ENCODE measurements around the gene ERMN. TPM values are rescaled to one million over a fixed set of nuclear protein-coding genes. Genes with fewer than 3 reads are reported as not detected.

Gene ERMN
- total RNA-seq, 2 donors from 2014 or later: 0.55 to 0.68 TPM

DNA sequence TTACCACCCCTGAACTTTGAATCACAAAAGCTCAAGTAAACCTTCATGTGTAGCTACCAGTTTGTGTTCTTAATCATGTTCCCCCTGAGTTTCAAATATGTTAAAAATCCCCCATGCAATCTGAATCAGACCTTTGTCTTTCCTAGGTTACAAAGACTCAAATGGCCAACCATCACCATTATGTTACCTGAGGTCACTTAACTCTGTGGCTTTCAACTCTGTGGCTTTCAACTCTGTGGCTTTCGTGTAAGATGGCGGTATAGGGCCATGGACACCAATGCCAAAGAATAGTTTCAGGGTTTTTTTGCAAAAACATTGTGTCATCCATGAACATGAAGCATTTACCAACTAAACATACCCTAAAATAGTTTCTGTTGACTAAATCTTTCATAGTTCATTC, 6.7 kb downstream of the ERMN start:
- Histone ChIP-seq H3K36me3 (ENCODE audit: control insufficient read depth, insufficient read depth, low read length) (no peaks in the 10 kb centered on the region), H3K4me1 (ENCODE audit: control insufficient read depth, insufficient read depth, low read length) (peaks cover 13% of the 10 kb centered on the region), H3K9ac (ENCODE audit: extremely low read depth, low read length, poor library complexity, severe bottlenecking) (no peak overlapping the region), H3K27me3 (ENCODE audit: control insufficient read depth, insufficient read depth, low read length, poor library complexity, severe bottlenecking) (no peaks in the 10 kb centered on the region), H3K4me3 (ENCODE audit: low read length) (no peak overlapping the region), H3K27ac (ENCODE audit: low read depth, low read length) (no peak overlapping the region), H3K9me3 (ENCODE audit: control insufficient read depth, low read length) (no peaks in the 10 kb centered on the region)
- H3K4me3 Mint-ChIP-seq: no peak overlapping the region
- H3K27ac Mint-ChIP-seq: no peak overlapping the region
- H3K4me1 Mint-ChIP-seq: peaks cover 18% of the 10 kb centered on the region
- TF ChIP-seq, protein P1, sequence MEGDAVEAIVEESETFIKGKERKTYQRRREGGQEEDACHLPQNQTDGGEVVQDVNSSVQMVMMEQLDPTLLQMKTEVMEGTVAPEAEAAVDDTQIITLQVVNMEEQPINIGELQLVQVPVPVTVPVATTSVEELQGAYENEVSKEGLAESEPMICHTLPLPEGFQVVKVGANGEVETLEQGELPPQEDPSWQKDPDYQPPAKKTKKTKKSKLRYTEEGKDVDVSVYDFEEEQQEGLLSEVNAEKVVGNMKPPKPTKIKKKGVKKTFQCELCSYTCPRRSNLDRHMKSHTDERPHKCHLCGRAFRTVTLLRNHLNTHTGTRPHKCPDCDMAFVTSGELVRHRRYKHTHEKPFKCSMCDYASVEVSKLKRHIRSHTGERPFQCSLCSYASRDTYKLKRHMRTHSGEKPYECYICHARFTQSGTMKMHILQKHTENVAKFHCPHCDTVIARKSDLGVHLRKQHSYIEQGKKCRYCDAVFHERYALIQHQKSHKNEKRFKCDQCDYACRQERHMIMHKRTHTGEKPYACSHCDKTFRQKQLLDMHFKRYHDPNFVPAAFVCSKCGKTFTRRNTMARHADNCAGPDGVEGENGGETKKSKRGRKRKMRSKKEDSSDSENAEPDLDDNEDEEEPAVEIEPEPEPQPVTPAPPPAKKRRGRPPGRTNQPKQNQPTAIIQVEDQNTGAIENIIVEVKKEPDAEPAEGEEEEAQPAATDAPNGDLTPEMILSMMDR (conservative IDR thresholded peaks at IDR 0.05): no peak
- no peak for DNase-seq
- no peaks in the 10 kb centered on the region for H3K36me3 Mint-ChIP-seq (ENCODE audit: low read depth)
- no peaks in the 10 kb centered on the region for H3K27me3 Mint-ChIP-seq (ENCODE audit: insufficient read depth)
- no peaks in the 10 kb centered on the region for H3K9me3 Mint-ChIP-seq
- 96 to 100% methylated on average over 2 of the region's 2 CpGs for WGBS, 2 experiments (ENCODE audit: insufficient coverage in 1 of 2, insufficient read length in 1 of 2)

DNA sequence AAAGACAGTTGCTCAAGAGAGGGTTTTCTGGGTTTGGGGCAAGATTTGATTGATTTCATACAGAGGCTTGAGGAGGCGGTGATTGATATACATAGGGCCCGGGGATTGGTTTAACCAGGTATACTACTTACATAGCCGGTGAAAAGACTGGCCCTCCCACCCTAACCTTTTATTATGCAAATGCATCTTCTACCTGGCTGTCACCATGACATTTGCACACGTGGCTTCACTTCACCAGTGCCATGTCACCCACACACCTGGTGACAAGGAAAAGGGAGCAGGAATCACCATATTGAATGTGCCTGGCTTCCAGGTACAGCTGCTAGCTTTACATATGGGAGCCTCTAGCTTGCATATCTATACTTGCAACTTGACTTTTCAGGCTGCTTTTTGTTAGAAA, 9.7 kb downstream of the ERMN start:
- TF ChIP-seq, protein P1 (conservative IDR thresholded peaks at IDR 0.05): no peak
- Mint-ChIP-seq H3K4me1 (peaks cover 10% of the 10 kb centered on the region), H3K9me3 (no peaks in the 10 kb centered on the region), H3K36me3 (ENCODE audit: low read depth) (no peaks in the 10 kb centered on the region), H3K27me3 (ENCODE audit: insufficient read depth) (no peaks in the 10 kb centered on the region), H3K4me3 (no peak overlapping the region), H3K27ac (no peak overlapping the region)
- Histone ChIP-seq H3K4me1 (ENCODE audit: control insufficient read depth, insufficient read depth, low read length) (peaks cover 8% of the 10 kb centered on the region), H3K9ac (ENCODE audit: extremely low read depth, low read length, poor library complexity, severe bottlenecking) (no peak overlapping the region), H3K9me3 (ENCODE audit: control insufficient read depth, low read length) (no peaks in the 10 kb centered on the region), H3K36me3 (ENCODE audit: control insufficient read depth, insufficient read depth, low read length) (no peaks in the 10 kb centered on the region), H3K27me3 (ENCODE audit: control insufficient read depth, insufficient read depth, low read length, poor library complexity, severe bottlenecking) (no peaks in the 10 kb centered on the region), H3K4me3 (ENCODE audit: low read length) (no peak overlapping the region), H3K27ac (ENCODE audit: low read depth, low read length) (no peak overlapping the region)
- 56 to 83% methylated on average over 2 to 4 of the region's 4 CpGs for WGBS, 2 experiments (ENCODE audit: insufficient coverage in 1 of 2, insufficient read length in 1 of 2)
- no peak for DNase-seq

DNA sequence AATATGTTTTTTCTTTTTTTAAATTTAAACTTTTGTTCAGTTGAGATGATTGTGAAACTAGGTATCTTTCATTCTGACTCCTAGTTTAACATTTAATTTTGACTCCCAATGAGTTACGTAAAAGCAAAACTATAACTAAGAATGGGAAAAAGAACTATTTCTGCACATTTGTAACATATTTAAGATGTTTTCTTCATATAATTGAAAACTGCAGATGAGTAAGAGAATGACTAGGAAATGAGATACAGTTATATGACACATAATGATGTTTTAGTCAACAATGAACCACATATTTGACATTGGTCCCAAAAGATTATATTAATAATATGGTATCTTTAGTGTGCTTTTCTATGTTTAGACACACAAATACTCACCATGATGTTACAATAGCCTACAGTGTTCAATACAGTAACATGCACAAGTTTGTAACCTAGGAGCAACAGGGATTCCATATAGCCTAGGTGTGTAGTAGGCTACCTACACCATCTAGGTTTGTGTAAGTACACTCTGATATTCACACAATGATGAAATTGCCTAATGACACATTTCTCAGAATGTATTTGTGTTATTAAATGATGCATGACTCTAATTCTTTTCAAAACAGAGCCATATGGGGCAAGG, 12.6 kb downstream of the ERMN start:
- H3K36me3 ChIP-seq (ENCODE audit: control insufficient read depth, insufficient read depth, low read length): no peaks in the 10 kb centered on the region
- H3K9me3 Mint-ChIP-seq: no peaks in the 10 kb centered on the region
- no peaks in the 10 kb centered on the region for H3K4me1 ChIP-seq (ENCODE audit: control insufficient read depth, insufficient read depth, low read length)
- H3K27me3 ChIP-seq (ENCODE audit: control insufficient read depth, insufficient read depth, low read length, poor library complexity, severe bottlenecking): no peaks in the 10 kb centered on the region
- H3K27ac Mint-ChIP-seq: no peak overlapping the region
- TF ChIP-seq, protein P1 (conservative IDR thresholded peaks at IDR 0.05): no peak
- H3K36me3 Mint-ChIP-seq (ENCODE audit: low read depth): no peaks in the 10 kb centered on the region
- H3K4me1 Mint-ChIP-seq: peaks cover 11% of the 10 kb centered on the region
- no peak overlapping the region for H3K4me3 Mint-ChIP-seq
- H3K27ac ChIP-seq (ENCODE audit: low read depth, low read length): no peak overlapping the region
- no peaks in the 10 kb centered on the region for H3K9me3 ChIP-seq (ENCODE audit: control insufficient read depth, low read length)
- no peak overlapping the region for H3K9ac ChIP-seq (ENCODE audit: extremely low read depth, low read length, poor library complexity, severe bottlenecking)
- WGBS, 2 experiments (ENCODE audit: insufficient coverage in 1 of 2, insufficient read length in 1 of 2): 100% methylated on average over 1 of the region's 1 CpG; no CpG with 5 or more reads in 1 of the 2 experiments
- no peak overlapping the region for H3K4me3 ChIP-seq (ENCODE audit: low read length)
- no peak for DNase-seq
- no peaks in the 10 kb centered on the region for H3K27me3 Mint-ChIP-seq (ENCODE audit: insufficient read depth)
